ENCODE results near the gene ADAMTS7.

Gene ADAMTS7

DNA sequence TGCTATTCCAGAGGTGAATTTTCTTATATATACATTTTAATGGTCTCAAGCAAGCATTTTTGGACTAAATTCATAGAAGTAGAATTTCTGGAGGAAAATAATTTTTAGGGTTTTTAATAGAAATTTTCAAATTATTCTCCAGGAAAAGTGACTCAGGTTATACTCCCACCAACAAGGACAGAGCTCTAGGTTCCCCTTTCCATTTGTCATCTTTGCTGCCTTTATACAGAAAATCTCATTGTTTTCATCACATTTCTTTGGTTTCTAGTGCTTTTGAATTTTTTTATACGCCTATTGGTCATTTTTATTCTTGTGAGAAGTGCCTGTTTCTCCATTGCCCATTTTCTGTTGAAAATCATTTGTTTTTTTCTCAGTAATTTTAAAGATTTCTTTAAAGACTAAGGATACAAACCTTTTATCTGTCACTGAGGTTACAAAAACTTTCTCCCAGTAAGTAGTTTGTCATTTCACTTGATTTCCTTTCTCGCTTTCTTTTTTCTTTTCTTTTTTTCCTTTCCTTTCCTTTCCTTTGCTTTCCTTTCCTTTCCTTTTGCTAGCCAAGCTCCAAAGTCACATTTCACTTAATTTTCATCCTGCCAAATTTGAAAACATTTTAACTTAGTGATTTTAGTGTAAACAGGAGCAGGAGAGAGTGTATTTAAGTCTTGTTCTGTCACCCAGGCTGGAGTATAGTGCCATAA is 93.2 kb downstream of the ADAMTS7 start:
- H3K4me3 ChIP-seq (ENCODE audit: low read length) = no peak overlapping the region
- DNase-seq (ENCODE audit: low read depth) = no peak
- TF ChIP-seq, protein P1, sequence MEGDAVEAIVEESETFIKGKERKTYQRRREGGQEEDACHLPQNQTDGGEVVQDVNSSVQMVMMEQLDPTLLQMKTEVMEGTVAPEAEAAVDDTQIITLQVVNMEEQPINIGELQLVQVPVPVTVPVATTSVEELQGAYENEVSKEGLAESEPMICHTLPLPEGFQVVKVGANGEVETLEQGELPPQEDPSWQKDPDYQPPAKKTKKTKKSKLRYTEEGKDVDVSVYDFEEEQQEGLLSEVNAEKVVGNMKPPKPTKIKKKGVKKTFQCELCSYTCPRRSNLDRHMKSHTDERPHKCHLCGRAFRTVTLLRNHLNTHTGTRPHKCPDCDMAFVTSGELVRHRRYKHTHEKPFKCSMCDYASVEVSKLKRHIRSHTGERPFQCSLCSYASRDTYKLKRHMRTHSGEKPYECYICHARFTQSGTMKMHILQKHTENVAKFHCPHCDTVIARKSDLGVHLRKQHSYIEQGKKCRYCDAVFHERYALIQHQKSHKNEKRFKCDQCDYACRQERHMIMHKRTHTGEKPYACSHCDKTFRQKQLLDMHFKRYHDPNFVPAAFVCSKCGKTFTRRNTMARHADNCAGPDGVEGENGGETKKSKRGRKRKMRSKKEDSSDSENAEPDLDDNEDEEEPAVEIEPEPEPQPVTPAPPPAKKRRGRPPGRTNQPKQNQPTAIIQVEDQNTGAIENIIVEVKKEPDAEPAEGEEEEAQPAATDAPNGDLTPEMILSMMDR (conservative IDR thresholded peaks at IDR 0.05; ENCODE audit: low read length) = no peak

DNA sequence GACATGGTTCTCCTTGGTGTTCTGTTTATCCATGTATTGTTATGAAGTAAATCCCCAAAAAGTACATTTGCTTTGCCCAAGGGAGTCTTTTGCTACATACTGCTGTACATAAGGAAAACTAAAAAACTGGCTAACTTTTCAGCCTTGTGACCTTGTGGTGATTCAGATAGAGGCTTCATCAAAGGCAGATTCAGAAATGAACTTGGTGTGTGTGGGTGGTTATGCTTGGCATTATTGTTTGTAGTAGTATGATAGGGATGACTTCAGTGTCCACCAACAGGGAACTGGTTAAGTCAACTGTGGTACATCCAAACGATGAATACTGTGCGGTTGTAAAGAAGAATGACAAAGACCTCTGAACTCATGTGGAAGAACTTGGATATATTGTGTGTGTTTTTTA is 94.6 kb downstream of the ADAMTS7 start:
- DNase-seq (ENCODE audit: low read depth) = no peak
- H3K4me3 ChIP-seq (ENCODE audit: low read length) = no peak overlapping the region
- TF ChIP-seq, protein P1 (conservative IDR thresholded peaks at IDR 0.05; ENCODE audit: low read length) = no peak

DNA sequence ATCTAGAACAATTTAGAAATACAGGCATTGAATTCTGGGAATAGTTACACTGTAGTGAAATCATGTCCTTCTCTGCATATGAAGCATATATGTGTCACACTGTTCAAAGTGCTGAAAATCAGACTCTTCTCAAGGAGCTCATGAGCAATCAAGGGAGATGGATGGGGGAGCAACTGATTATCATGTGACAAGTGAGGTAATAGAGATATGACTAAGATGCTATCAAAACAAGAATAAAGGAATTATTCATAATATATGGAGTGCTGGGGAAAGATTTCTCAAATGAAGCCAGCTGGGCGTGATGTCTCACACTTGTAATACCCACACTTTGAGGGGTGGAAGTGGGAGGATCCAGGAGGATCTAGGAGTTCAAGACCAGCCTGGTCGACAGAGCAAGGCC is 95.3 kb downstream of the ADAMTS7 start:
- no peak for DNase-seq (ENCODE audit: low read depth)
- TF ChIP-seq, protein P1 (conservative IDR thresholded peaks at IDR 0.05; ENCODE audit: low read length) = no peak
- H3K4me3 ChIP-seq (ENCODE audit: low read length) = no peak overlapping the region

DNA sequence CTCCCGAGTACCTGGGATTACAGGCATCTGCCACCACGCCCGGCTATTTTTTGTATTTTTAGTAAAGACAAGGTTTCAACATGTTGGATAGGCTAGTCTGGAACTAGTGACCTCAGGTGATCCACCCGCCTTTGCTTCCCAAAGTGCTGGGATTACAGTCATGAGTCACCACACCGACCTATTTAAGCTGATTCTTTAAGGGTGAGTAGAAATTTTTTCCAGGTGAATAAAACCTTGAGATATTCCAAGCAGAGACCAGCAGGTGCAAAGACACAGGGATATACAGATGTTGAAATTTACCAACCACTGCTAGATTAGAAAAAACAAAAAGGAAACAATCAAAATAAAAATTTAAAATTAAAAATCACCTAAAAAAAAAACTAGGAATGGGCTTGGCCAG is 95.8 kb downstream of the ADAMTS7 start:
- no peak overlapping the region for H3K4me3 ChIP-seq (ENCODE audit: low read length)
- TF ChIP-seq, protein P1 (conservative IDR thresholded peaks at IDR 0.05; ENCODE audit: low read length) = no peak
- no peak for DNase-seq (ENCODE audit: low read depth)

DNA sequence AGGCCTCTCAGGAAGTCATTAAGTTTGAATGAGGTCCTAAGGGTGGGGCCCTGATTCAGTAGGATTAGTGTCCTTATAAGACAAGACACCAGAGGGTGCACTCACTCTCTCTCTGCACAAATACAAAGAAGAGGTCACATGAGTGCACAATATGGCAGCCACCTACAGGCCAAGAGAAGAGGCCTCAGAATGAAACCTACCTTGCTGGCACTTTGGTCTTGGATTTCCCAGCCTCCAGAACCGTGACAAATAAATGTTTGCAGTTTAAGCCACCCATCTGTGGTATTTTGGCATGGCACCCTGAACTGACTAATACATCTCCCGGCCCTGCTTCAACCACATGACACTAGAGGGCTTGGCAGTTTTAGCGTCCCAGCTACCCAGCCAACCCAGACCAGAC is 96.4 kb downstream of the ADAMTS7 start:
- TF ChIP-seq, protein P1 (conservative IDR thresholded peaks at IDR 0.05; ENCODE audit: low read length) = no peak
- no peak for DNase-seq (ENCODE audit: low read depth)
- no peak overlapping the region for H3K4me3 ChIP-seq (ENCODE audit: low read length)

DNA sequence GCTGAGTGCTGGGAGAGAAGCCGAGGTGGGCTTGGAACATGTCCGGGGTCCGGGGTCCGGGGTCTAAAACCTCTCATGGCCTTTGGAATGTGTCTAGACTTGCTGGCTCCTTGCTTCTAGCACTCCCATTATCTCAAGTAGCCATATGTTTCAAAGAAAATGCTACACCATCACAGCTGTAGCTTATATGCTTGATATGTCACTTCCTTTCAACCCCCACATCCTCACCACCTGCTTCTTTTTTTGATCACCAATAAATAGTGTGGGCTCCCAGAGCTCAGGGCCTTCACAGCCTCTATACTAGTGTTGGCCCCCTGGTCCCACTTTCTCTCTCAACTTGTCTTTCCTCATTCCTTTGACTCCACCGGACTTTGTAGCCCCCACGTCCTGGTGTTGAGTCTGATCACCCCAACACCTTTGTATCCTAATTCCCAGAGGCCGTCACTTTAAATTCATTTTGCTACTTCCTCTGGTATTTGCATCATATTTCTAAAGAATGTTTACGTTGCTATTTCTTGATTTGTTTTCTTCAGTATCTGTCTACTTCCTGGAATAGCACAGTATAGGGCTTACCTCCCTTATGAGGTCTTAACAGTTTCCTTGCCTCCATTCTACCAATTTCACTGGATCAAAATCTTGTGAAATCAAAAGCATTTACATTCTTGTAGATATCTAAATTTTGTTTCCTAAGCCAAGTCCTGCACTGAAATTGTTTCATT is 98.3 kb downstream of the ADAMTS7 start:
- no peak overlapping the region for H3K4me3 ChIP-seq (ENCODE audit: low read length)
- DNase-seq (ENCODE audit: low read depth) = no peak
- TF ChIP-seq, protein P1 (conservative IDR thresholded peaks at IDR 0.05; ENCODE audit: low read length) = no peak

DNA sequence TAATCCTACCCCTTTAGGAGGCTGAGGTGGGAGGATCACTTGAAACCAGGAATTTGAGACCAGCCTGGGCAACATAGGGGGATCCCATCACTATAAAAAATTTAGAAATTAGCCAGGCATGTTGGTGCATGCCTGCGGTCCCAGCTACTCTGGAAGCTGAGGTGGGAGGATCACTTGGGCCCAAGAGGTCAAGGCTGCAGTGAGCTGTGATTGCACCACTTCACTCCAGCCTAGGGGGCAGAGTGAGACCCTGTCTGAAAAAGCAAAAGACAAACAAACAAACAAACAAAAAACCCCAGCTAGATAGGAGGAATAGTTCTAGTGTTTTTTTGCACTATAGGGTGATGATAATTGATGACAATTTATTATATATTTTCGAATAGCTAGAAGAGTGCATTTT is 99.6 kb downstream of the ADAMTS7 start:
- no peak for DNase-seq (ENCODE audit: low read depth)
- TF ChIP-seq, protein P1 (conservative IDR thresholded peaks at IDR 0.05; ENCODE audit: low read length) = no peak
- no peak overlapping the region for H3K4me3 ChIP-seq (ENCODE audit: low read length)

All from AG10803 (cell line).